GM12878 (cell line): ENCODE measurements around the gene OGFOD3.

Experiments used
- CTCF ChIP-seq, 3 experiments: IDR thresholded peaks in 2 of 3; conservative IDR thresholded peaks in 1 of 3; 2 replicates each; pipeline ENCODE4 v1.5.1; 2011; ENCODE audit warnings: low read depth in 3 of 3, low read length in 3 of 3, mild to moderate bottlenecking in 3 of 3, control low read depth in 2 of 3, moderate library complexity in 2 of 3, inconsistent platforms in 1 of 3, mixed read lengths in 1 of 3; ENCODE audit not compliant: control insufficient read depth in 2 of 3, insufficient read depth in 1 of 3; ENCODE audit errors: extremely low read depth in 1 of 3
- MXI1 ChIP-seq: fragments of 150-350 bp; IDR thresholded peaks from 2 replicates; pipeline ENCODE4 v1.6.1; 2011; ENCODE audit warnings: low read depth, mild to moderate bottlenecking, inconsistent platforms, low read length, improper control_type of control experiment
- RB1 ChIP-seq: fragments of 450-650 bp; formaldehyde crosslinking; IDR thresholded peaks from 2 replicates; pipeline ENCODE4 v1.6.1; 2017; ENCODE audit warnings: mild to moderate bottlenecking, borderline replicate concordance
- SMAD1 ChIP-seq: fragments of 450-650 bp; IDR thresholded peaks from 2 replicates; pipeline ENCODE4 v1.6.1; 2018; ENCODE audit warnings: mild to moderate bottlenecking, low read depth; ENCODE audit not compliant: partially characterized antibody
- SMC3 ChIP-seq: IDR thresholded peaks from 2 replicates; pipeline ENCODE4 v1.6.1; 2011; ENCODE audit warnings: low read length, improper control_type of control experiment, borderline replicate concordance
- SP1 ChIP-seq: IDR thresholded peaks from one replicate; pipeline ENCODE4 v1.6.1; 2011; ENCODE audit warnings: low read depth, low read length
- TAF1 ChIP-seq: IDR thresholded peaks from 2 replicates; pipeline ENCODE4 v1.6.1; 2011; ENCODE audit warnings: mild to moderate bottlenecking, low read depth, low read length, borderline replicate concordance
- TF ChIP-seq, protein P1 (sequence below): fragments of 450-650 bp; IDR thresholded peaks from 2 replicates; pipeline ENCODE4 v1.6.1; 2018; ENCODE audit warnings: borderline replicate concordance, mild to moderate bottlenecking; ENCODE audit not compliant: partially characterized antibody

DNA sequence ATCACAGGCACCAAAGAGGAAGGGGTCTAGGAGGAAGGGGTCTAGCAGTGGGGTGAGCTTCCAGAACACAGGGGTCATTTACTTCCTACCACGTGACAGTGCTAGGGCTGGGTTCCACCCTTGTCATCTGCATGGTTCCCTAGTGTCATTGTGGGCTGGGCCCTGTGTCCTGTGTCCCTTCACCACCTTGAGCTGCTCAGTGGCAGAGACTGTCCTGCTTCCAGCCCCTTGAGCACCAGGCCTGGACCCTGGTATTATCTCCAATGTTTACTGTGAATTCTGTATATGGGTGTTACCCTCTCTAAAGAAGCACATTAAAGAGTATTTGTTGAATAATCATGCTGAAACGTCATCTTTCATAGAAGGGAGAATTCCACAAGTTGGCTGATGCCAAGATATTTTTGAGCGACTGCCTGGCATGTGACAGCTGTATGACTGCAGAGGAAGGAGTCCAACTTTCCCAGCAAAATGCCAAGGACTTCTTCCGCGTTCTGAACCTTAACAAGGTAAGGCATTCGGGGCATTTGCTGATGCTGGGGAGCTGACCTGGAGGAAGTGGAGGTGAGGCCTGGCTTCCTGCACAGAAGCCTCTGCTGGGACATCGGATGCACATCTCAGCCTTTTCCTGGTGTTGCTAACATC lies 45.7 kb upstream of the OGFOD3 start:
- TF ChIP-seq MXI1 = no peak
- TF ChIP-seq SP1 = no peak
- TF ChIP-seq SMC3 = no peak
- TF ChIP-seq TAF1 = no peak
- TF ChIP-seq, protein P1, sequence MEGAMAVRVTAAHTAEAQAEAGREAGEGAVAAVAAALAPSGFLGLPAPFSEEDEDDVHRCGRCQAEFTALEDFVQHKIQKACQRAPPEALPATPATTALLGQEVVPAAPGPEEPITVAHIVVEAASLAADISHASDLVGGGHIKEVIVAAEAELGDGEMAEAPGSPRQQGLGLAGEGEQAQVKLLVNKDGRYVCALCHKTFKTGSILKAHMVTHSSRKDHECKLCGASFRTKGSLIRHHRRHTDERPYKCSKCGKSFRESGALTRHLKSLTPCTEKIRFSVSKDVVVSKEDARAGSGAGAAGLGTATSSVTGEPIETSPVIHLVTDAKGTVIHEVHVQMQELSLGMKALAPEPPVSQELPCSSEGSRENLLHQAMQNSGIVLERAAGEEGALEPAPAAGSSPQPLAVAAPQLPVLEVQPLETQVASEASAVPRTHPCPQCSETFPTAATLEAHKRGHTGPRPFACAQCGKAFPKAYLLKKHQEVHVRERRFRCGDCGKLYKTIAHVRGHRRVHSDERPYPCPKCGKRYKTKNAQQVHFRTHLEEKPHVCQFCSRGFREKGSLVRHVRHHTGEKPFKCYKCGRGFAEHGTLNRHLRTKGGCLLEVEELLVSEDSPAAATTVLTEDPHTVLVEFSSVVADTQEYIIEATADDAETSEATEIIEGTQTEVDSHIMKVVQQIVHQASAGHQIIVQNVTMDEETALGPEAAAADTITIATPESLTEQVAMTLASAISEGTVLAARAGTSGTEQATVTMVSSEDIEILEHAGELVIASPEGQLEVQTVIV = no peak
- TF ChIP-seq CTCF (IDR thresholded peaks at IDR 0.05 in 2 of 3, conservative IDR thresholded peaks at IDR 0.05 in 1 of 3; ENCODE audit: control insufficient read depth in 2 of 3, extremely low read depth in 1 of 3, insufficient read depth in 1 of 3, low read depth in 3 of 3, low read length in 3 of 3) = no peak
- TF ChIP-seq RB1 = no peak
- TF ChIP-seq SMAD1 = no peak
